ENCODE measurements around the gene SNAI1.
"Not testable (repeated sequence)": the region's sequence is repeated elsewhere in the genome, so short reads cannot be mapped to it uniquely, and the experiment has no call there.

SNAI1 gene

GRCh38 chr20:49964964-49965780, 17.6 kb upstream of the SNAI1 start:
- DNase-seq, result no peak

DNA sequence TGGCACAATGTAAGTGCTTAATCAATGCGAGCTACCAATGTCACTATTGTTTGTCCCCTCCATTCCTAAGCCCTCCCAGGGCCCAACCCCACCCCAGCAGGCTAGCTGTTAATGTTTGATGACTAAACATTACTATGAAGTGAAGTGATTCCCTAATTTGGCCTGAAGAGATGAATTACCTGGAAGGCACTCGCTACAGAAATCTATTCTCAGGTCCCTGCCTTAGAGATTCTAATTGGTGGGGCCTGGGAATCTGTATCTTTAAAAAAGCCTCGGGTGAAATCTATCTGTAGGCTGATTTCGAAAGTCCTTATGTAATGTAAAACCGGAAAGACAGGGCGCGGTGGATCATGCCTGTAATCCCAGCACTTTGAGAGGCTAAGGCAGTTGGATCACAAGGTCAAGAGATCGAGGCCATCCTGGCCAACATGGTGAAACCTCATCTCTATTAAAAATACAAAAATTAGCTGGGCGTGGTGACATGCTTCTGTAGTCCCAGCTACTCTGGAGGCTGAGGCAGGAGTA, 16.9 kb upstream of the SNAI1 start:
- no peak for DNase-seq

DNA sequence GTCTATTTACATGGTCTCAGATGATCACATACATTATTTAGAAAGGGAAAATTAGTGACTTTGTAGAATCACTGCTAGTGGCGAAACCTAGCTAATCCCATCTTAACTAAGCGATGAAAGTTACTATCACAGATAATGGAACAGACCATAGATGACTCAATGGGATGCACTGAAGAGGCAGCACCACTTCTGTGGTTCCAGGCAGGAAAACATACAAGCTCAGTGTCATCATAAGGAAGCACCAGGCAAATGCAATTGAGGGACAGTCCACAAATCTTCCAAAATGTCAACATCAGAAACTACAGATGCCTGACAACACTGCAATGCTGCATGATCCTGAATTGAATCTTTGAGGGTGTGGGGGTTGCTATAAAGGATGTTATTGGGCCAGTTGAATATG, 15.9 kb upstream of the SNAI1 start:
- DNase-seq, result no peak

GRCh38 chr20:49969234-49969633, 13.5 kb upstream of the SNAI1 start:
- no peak for DNase-seq

DNA sequence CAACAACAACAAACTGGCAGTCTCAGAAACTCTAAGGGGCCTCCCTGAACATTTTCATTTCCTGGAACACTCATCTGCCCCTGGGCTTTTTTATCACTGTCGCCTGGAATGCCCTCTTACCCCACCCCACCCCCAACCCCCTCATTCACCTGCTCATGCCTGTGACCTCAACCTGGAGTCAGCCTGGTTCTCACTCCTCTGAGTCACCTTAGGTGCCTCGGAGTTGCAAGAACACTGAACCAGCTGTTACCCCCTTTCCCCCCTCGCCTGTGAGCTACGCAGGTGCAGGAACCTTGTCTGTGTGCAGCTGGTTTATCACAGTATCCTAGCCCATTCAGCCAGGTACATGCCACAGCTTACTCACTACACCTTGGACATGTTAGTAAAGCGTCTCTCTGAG, 12.8 kb upstream of the SNAI1 start:
- DNase-seq, result no peak

DNA sequence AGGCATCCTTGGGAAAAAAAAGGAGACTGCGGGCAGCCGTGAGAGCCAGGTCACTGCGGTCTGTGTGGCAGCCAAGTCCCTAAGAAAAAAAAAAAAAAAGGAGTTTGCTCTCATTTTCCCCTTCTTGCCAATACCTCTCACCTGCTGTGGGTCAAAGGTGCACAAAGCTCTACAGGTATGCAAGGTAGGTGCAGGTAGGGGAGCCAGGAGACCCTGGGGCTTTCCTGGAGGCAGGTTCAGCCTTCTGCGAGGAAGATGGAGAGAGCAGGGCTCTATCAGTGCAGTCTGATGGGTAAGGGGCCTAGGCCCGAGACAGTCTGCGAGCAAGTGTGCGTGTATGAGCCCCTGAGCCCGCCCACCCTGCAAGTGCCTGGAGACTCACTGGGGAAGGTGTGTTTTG, 12.3 kb upstream of the SNAI1 start:
- DNase-seq, result no peak

DNA sequence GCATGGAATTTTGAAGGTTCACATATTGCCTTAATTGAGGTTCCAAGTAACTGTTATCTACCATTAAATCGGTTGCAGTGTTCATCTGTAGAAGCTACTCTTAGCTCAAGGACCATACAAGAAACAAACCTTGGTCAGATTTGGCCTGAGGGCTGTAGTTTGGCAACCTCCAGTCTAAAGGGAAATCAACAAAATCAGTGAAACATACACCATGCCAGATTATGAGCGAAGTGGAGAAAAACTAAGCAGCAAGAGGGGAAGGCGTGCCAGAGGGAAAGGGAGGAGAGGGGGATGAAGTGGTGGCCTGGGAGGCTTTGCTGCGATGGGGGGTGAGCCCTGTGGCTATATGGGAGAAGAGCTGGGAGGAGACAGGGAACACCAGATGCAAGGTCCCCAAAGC, 8.8 kb upstream of the SNAI1 start:
- no peak for DNase-seq

GRCh38 chr20:49976542-49976941, 6.2 kb upstream of the SNAI1 start:
- no peak for DNase-seq

- not testable (repeated sequence) for DNase-seq
Observed at GRCh38 chr20:49977740-49978139, 5.0 kb upstream of the SNAI1 start.

- no peak for DNase-seq
Observed at GRCh38 chr20:49978685-49979029, 4.1 kb upstream of the SNAI1 start.

GRCh38 chr20:49979030-49979832, 3.5 kb upstream of the SNAI1 start:
- no peak for DNase-seq

- no peak for DNase-seq
Observed at GRCh38 chr20:49980140-49981008, 2.4 kb upstream of the SNAI1 start.

DNA sequence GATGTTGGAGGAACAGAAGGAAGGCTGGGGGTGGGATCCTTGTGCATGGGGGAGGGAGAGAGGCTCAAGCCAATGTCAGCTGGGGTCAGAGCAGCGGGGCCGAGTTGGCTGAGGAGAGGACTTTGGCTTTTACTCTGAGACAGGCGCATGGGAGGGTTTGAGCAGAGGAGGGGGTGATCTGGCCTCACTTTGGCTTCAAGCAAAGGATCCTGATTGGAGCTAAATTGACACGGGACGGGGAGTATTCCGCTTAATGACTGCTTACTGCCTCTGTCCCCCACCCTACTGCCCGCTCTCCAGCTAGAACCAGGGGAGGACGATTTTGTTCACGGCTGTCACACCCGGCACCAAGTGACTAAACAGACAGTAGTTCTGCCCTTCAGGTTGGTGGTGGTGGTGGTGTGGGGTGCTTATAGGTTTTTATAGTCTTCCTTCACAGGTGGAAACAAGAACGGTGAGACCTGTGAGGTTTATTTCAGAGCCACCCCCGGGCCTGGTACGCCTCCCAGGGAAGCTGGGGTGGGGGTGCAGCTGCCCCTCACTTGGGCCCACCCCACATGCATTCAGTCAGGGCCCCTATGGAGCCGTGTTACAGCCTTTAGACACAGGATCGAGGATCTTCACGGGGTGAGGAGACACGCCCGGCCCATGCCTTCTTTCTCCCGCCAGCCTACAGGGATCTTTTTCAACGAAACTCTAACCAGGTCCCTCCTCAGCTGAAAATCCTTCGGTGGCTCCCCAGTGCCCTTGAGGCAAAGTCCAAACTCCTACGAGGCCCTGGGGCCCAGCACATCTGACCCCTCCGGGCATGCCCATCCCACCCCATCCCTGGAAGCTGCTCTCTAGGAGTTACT, 1.3 kb upstream of the SNAI1 start:
- no peak for DNase-seq

- no peak for DNase-seq
Observed at GRCh38 chr20:49982072-49982345, 771 bp upstream of the SNAI1 start.

GRCh38 chr20:49983123-49983847, 505 bp downstream of the SNAI1 start:
- DNase-seq, result no peak

DNA sequence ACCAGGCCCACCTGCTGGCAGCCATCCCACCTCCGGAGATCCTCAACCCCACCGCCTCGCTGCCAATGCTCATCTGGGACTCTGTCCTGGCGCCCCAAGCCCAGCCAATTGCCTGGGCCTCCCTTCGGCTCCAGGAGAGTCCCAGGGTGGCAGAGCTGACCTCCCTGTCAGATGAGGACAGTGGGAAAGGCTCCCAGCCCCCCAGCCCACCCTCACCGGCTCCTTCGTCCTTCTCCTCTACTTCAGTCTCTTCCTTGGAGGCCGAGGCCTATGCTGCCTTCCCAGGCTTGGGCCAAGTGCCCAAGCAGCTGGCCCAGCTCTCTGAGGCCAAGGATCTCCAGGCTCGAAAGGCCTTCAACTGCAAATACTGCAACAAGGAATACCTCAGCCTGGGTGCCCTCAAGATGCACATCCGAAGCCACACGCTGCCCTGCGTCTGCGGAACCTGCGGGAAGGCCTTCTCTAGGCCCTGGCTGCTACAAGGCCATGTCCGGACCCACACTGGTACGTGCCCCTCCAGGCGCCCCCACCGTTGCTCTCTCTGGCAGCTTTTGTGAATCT, 1.1 kb downstream of the SNAI1 start:
- DNase-seq, result no peak

DNA sequence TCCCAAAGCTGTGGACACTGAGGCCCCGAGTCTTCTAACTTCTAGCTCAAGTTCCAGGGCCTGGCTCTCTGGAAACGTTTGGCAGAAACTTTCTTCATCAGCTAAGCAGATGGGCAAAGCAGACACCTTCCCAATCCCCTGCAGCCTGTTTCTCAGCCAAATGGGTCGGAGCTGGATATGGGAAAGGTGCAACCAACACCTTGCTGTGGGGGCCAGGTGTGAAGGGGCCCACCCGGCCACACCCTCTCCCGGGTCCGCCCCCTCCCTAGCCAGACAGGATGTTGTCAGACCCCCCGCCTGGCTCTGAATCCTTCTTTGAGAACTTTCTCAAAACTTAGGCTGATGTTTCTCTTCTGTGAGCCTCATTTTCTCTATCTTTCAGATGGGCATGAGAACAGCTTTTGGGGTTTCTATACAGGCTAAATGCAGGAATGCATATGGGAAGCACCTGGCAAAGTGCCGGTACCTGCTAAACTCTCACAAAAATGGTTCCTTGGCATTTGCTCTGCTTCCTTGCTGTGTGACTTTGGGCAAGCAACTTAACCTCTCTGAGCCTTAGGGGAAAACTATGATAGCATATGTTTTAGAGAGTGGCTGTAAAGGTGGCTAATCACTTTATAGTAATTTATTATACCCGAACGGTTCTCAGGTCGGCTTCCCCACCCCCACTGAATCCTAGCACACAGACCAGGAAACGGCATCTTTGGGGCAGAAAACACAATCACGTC, 1.8 kb downstream of the SNAI1 start:
- DNase-seq, result no peak

GRCh38 chr20:49985157-49985556, 2.4 kb downstream of the SNAI1 start:
- DNase-seq, result no peak

- DNase-seq, result no peak
Observed at GRCh38 chr20:49985617-49986016, 2.8 kb downstream of the SNAI1 start.

GRCh38 chr20:49986049-49986448, 3.3 kb downstream of the SNAI1 start:
- DNase-seq, result no peak

All from GOT3 (cell line).